Measurements from ENCODE around the gene TBC1D10A.

GRCh38 chr22:30253205-30253852 is 73.4 kb downstream of the TBC1D10A start:
- TF ChIP-seq TAF1 (IDR thresholded peaks at IDR 0.05; ENCODE audit: low read depth, low read length) (no peak), POLR2AphosphoS5 (IDR thresholded peaks at IDR 0.05; ENCODE audit: low read depth, low read length) (no peak), POLR2A (IDR thresholded peaks at IDR 0.05; ENCODE audit: low read depth, low read length) (no peak), SPI1 (IDR thresholded peaks at IDR 0.05; ENCODE audit: low read depth, low read length) (no peak), POU2F2 (IDR thresholded peaks at IDR 0.05; ENCODE audit: low read depth, low read length) (no peak), PAX5 (IDR thresholded peaks at IDR 0.05; ENCODE audit: insufficient read depth, low read length, severe bottlenecking) (no peak)

Measured in GM12891 (cell line).